Breast epithelium (tissue), 4 donors: Measurements from ENCODE around the gene DUSP3. TPM values are rescaled to one million over a fixed set of nuclear protein-coding genes. Genes with fewer than 3 reads are reported as not detected.

Experiments used
- DNase-seq, 2 donors: peaks; one replicate each; pipeline ENCODE4 v3.0.0-alpha.2; 2019; ENCODE audit warnings: low spot score in 2 of 2
- H3K27ac ChIP-seq, 2 donors: fragments of 200-600 bp; sonication (generic) in 1 of 2; one replicate each; pipeline ENCODE4 v1.5.1; 2016 to 2019; ENCODE audit warnings: mild to moderate bottlenecking in 1 of 2
- H3K27me3 ChIP-seq, 2 donors: fragments of 200-600 bp; sonication (generic) in 1 of 2; one replicate each; pipeline versions ENCODE4 v1.5.1 to v1.6.0; 2017 to 2019; ENCODE audit warnings: control low read depth in 1 of 2, mild to moderate bottlenecking in 1 of 2
- H3K36me3 ChIP-seq: fragments of 200-600 bp; one replicate; pipeline ENCODE4 v1.5.1; 2019
- H3K4me1 ChIP-seq, 2 donors: fragments of 200-600 bp; sonication (generic); one replicate each; pipeline ENCODE4 v1.5.1; 2016 to 2019; ENCODE audit warnings: control low read depth in 1 of 2
- H3K4me3 ChIP-seq, 3 donors: fragments of 200-600 bp; sonication (generic); 1 replicate in 2 of 3; 2 replicates in 1 of 3; pipeline ENCODE4 v1.5.1; 2016 to 2019; ENCODE audit warnings: mild to moderate bottlenecking in 3 of 3, moderate library complexity in 2 of 3
- H3K9me3 ChIP-seq, 2 donors: fragments of 200-600 bp; sonication (generic) in 1 of 2; one replicate each; pipeline ENCODE4 v1.5.1; 2016 to 2019; ENCODE audit warnings: control low read depth in 1 of 2
- CTCF ChIP-seq, 3 donors: fragments of 450-650 bp; IDR thresholded peaks; one replicate each; pipeline ENCODE4 v1.5.1; 2016 to 2017; ENCODE audit warnings: antibody characterized with exemption in 3 of 3, mild to moderate bottlenecking in 3 of 3, moderate library complexity in 3 of 3
- POLR2A ChIP-seq: fragments of 450-650 bp; IDR thresholded peaks from one replicate; pipeline ENCODE4 v1.6.1; 2016; ENCODE audit warnings: antibody characterized with exemption, mild to moderate bottlenecking, moderate library complexity
- POLR2AphosphoS5 ChIP-seq, 3 donors: sonication (generic); formaldehyde crosslinking; IDR thresholded peaks; one replicate each; pipeline ENCODE4 v1.6.1; 2017; ENCODE audit warnings: antibody characterized with exemption in 3 of 3
- intact Hi-C: fragments of 100-400 bp; cut with DNase I; formaldehyde crosslinking; loops from one replicate; pipeline ENCODE4 v1.15.1; 2023; ENCODE audit warnings: low total_unique reads
- total RNA-seq, 3 donors: library from RNA; depleted of rRNA; stranded (reverse); fragments of >200 nt; gene quantifications; one replicate each; pipeline ENCODE4 v1.1.0, GENCODE V29; 2016

The DUSP3 gene
- total RNA-seq, 3 donors from 2014 or later, result 51.5 to 74.9 (median 62.6) TPM

DNA sequence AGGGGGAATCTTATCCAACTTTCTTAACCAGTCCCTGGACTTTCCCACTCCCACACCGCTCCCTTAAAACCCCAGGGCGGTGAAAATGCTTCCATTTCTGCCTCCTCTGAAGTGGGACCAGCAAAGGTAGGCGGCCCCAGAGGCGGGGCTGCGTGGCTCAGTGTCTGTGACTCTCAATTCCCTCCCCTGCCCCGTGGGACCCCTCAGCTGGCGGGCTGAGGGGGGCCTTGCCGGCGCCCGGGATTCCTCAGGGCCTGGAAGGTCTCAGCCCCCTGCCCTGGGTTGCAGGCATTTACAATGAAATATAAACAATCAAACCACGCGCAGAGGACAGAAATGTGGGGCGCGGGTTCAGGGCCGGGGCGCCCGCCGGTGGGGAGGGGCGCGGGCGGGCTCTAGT is 23.8 kb downstream of the DUSP3 start:
- H3K4me3 ChIP-seq, result peak overlapping the region in 2 of 3 donors; percentile 27 to 55
- peaks cover 0 to 42% of the 10 kb centered on the region in 2 donors for H3K27me3 ChIP-seq
- no peaks in the 10 kb centered on the region for H3K36me3 ChIP-seq
- H3K9me3 ChIP-seq, result no peaks in the 10 kb centered on the region
- TF ChIP-seq POLR2AphosphoS5 (IDR thresholded peaks at IDR 0.05) (no peak), CTCF (IDR thresholded peaks at IDR 0.05) (no peak), POLR2A (no peak)
- H3K27ac ChIP-seq, result no peak overlapping the region
- DNase-seq, result no peak
- intact Hi-C loops, result loop anchor here (5.0 to 10.0 kb wide), 3 partner anchors 63 to 1082 kb away; no protein-coding TSS in a partner anchor
- H3K4me1 ChIP-seq, result no peaks in the 10 kb centered on the region

- no peak for DNase-seq
- H3K27ac ChIP-seq, result no peak overlapping the region
- H3K36me3 ChIP-seq, result no peaks in the 10 kb centered on the region
- no peaks in the 10 kb centered on the region for H3K9me3 ChIP-seq
- H3K4me3 ChIP-seq, result no peak overlapping the region
- H3K4me1 ChIP-seq, result no peaks in the 10 kb centered on the region
- peaks cover 0 to 40% of the 10 kb centered on the region in 2 donors for H3K27me3 ChIP-seq
- intact Hi-C loops, result loop anchor here (5.0 to 10.0 kb wide), 2 partner anchors 189 to 1084 kb away; no protein-coding TSS in a partner anchor
- TF ChIP-seq POLR2AphosphoS5 (IDR thresholded peaks at IDR 0.05), result no peak
- TF ChIP-seq POLR2A, result no peak
- TF ChIP-seq CTCF (IDR thresholded peaks at IDR 0.05), result no peak
Measured at GRCh38 chr17:43753493-43754129, 25.2 kb downstream of the DUSP3 start.

GRCh38 chr17:43750153-43750552 is 28.6 kb downstream of the DUSP3 start:
- intact Hi-C loops, result loop anchor here (5.0 to 10.0 kb wide), 2 partner anchors 185 to 1087 kb away; no protein-coding TSS in a partner anchor
- TF ChIP-seq POLR2AphosphoS5 (IDR thresholded peaks at IDR 0.05) (no peak), CTCF (IDR thresholded peaks at IDR 0.05) (no peak), POLR2A (no peak)

DNA sequence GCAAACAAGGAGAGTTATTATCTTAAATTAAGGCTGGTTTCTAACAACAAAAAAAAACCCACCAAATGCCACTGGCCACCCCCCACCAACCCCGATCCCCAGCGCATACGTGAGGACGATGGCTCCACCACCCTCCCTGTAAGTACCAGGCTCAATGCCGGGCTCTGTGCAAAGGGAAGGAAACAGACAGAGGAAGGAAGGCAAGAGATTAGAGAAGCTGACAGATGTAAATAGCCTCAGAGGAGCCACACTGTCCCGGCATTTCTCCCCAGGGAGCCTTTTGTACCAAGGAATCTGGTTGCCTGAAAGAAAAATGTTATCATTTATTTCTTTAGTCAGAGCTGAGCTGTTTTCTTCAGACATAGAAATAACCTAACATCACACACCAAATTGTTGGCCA is 33.2 kb downstream of the DUSP3 start:
- no peaks in the 10 kb centered on the region for H3K4me1 ChIP-seq

More at GRCh38 chr17:43750153-43750552, 28.6 kb downstream of the DUSP3 start:
- H3K9me3 ChIP-seq, result no peaks in the 10 kb centered on the region
- no peak overlapping the region for H3K27ac ChIP-seq
- H3K4me1 ChIP-seq, result no peaks in the 10 kb centered on the region
- peaks cover 0 to 12% of the 10 kb centered on the region in 2 donors for H3K27me3 ChIP-seq
- no peak overlapping the region for H3K4me3 ChIP-seq
- H3K36me3 ChIP-seq, result no peaks in the 10 kb centered on the region
- DNase-seq, result no peak

More for the DNA sequence above, 33.2 kb downstream of the DUSP3 start:
- no peak for DNase-seq
- intact Hi-C loops, result no loop called here
- peaks cover 0 to 6% of the 10 kb centered on the region in 2 donors for H3K27me3 ChIP-seq
- TF ChIP-seq POLR2A (no peak), POLR2AphosphoS5 (IDR thresholded peaks at IDR 0.05) (no peak), CTCF (IDR thresholded peaks at IDR 0.05) (no peak)
- H3K4me3 ChIP-seq, result no peak overlapping the region
- H3K27ac ChIP-seq, result no peak overlapping the region
- H3K36me3 ChIP-seq, result no peaks in the 10 kb centered on the region
- no peaks in the 10 kb centered on the region for H3K9me3 ChIP-seq
